D721Med (cell line): Measurements from ENCODE around the gene TENM4.

Experiments used
- DNase-seq: peaks from one replicate; pipeline ENCODE4 v3.0.0; 2011; ENCODE audit warnings: low spot score; ENCODE audit not compliant: insufficient read length
- FAIRE-seq: peaks from 2 replicates; lab custom pipeline; 2011; peaks lifted over from hg19 to GRCh38; lab: Jason Lieb, UNC
- CTCF ChIP-seq: IDR thresholded peaks from 2 replicates; pipeline ENCODE4 v1.5.1; 2012; ENCODE audit warnings: mild to moderate bottlenecking, control low read depth; ENCODE audit not compliant: insufficient read depth; ENCODE audit errors: missing control alignments

Gene TENM4

GRCh38 chr11:79150320-79150719 is 290.5 kb downstream of the TENM4 start:
- DNase-seq (no peak), FAIRE-seq (no peak)
- TF ChIP-seq CTCF: no peak

DNA sequence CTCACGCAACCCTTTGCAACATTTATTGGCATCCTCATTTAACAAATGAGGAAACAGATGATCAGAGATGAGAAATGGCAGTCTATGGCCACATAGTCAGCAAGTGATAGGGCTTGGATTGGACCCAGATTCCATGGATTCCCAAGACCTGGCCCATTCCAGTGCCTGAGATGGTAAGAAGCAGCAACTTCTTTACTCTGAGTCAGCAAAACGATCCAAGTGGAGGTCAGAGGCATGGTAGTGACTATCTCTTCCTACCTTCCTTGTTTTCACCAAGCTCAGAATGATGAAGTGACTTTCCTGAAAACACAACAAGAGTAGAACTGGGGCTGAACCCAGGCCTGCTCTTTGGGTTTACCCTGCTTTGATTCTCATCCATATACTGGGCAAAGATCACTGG is 293.1 kb downstream of the TENM4 start:
- no peak for TF ChIP-seq CTCF
- no peak for FAIRE-seq
- no peak for DNase-seq

DNA sequence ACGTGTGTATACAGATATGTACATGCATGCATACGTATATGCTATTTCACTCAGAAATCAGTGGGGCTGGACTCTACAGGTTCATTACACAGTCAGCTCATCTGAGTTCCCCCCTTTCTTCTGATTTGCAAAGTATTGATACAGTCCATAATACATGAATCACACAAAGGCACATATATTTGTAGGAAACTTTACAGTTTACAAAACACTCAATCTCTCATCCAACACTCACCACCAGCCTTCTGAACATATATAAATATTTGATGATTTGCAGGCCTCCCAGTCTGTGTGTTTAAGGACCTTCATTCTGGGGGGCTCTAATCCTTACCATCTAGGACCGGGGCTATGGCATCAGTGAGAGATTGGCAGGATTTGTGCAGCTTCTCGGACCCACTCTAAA is 293.8 kb downstream of the TENM4 start:
- FAIRE-seq: no peak
- no peak for TF ChIP-seq CTCF
- DNase-seq: no peak

- DNase-seq: no peak
- TF ChIP-seq CTCF: no peak
- no peak for FAIRE-seq
These were observed 300.9 kb downstream of the TENM4 start for GRCh38 chr11:79139900-79140299.

DNA sequence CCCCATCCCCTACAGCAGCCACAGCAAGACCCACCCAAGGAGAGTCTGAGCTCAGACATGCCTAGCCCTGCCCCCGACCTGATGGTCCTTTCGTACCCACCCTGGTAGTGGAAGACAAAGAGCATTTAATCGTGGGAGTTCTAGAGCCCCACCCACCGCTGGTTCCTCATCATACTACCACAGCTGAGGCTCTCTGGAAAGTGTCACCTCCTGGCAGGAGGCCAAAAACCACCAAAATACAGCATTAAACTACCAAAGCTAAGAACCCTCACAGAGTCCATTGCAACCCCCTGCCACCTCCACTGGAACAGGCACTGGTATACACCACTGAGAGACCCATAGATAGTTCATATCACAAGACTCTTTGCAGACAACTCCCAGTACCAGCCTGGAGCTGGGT is 311.1 kb downstream of the TENM4 start:
- no peak for TF ChIP-seq CTCF
- FAIRE-seq: no peak
- no peak for DNase-seq

- DNase-seq (no peak), FAIRE-seq (no peak)
- no peak for TF ChIP-seq CTCF
These were observed 312.5 kb downstream of the TENM4 start for GRCh38 chr11:79128291-79128690.

DNA sequence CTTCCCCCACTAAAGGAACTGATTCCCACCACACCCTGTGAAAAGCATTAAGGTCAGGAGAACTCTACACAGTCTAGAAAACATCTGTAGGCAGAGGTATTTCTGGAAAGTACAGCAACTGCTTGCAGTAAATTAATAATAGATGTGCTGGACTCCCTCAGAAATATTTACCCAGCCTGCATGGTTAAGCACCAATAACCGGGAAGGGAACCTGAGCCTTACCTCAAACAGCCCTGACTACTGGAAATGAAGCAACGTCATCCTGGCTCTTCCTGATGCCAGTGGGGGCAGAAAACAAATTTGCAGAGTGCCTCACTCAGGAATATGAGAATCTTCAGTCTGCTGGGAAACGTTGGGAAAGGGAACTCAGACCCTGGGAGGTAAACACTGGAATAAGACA is 318.1 kb downstream of the TENM4 start:
- FAIRE-seq: no peak
- TF ChIP-seq CTCF: no peak
- no peak for DNase-seq
